Measurements from ENCODE around the gene LIMS2.

The LIMS2 gene

DNA sequence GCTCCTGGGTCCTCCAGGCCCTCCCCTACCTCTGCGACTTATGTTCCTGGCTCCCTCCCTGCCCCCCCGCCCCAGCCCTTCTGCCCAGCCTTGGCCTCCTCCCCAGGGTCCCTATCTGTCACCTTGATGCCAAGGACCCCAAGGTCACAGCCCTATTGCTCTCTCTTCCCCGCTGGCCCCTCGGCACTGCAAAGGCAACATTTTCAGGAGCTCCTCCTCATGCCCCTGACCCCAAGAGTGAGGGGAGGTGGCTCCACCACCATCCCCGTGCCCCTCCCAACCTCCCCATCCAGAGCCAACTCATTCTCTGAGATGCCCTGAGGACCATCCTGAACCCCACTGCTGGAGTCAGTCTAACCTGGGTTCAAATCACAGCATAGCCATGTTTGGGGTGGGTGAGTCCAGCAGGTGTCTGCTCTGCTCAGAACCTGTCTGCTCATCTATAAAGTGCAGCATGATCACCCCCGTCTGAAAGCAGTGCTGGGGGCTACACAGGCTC, 11.7 kb downstream of the LIMS2 start:
- TF ChIP-seq GATA1 (IDR thresholded peaks at IDR 0.05; ENCODE audit: low read depth, low read length) (no peak), POLR2A (IDR thresholded peaks at IDR 0.05; ENCODE audit: low read length) (no peak)
- no peak for DNase-seq

DNA sequence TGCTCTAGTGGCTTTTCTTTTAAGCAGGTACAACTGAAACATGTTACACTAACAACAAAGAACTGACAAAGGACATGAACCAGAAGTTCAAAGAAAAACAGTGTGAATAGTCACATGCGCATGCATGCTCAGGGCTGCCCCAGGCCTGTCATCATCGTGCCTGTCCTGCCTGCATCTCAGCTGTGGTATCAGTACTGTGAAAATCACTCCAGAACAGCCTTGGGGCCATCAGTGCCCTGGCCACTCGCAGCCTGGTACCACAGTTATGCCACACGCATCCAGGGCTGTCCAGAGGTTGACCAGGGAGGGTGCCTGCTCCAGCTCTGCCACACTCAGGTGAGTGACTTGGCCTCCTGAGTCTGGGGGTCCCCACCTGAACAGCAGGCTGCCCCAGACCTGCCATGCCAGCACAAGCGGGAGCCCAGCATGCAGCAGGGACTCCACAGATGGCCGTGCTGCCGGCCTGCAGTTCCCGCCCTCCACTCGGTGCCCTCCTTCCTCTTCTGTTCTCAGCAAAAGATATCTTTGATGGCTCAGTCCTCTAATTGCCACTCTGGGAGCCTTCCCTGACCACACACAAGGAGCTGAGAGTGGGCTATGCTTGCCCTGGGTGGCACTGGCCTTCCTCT, 12.3 kb downstream of the LIMS2 start:
- TF ChIP-seq GATA1 (IDR thresholded peaks at IDR 0.05; ENCODE audit: low read depth, low read length) (no peak), POLR2A (IDR thresholded peaks at IDR 0.05; ENCODE audit: low read length) (no peak)
- DNase-seq = no peak

DNA sequence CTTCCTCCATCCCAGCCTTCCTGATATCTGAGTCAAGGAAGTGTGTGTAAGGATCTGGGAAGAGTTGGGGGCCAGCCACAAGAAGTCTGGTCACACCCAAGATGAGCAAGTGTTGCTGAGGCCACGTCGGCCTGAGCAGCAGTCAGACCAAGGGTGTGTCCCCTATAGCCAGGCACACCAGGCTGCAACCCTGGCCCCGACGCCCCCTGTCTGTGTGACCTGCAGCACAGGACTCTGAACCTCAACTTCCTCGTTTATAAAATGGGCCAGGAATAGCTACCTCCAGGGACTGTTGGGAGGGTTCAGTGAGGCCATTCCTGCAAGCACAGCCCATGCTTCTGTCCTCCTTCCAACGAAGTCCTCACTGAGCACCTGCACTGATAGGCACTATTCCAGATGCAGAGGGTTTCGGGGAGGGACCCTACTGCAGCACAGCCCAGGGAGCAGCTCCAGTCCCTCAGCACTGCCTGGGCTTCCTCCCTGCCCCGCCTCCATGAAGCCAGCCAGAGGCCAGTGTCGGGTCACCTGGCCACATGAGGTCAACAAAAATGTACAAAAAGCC, 13.3 kb downstream of the LIMS2 start:
- TF ChIP-seq GATA1 (IDR thresholded peaks at IDR 0.05; ENCODE audit: low read depth, low read length) (no peak), POLR2A (IDR thresholded peaks at IDR 0.05; ENCODE audit: low read length) (no peak)
- DNase-seq = no peak

DNA sequence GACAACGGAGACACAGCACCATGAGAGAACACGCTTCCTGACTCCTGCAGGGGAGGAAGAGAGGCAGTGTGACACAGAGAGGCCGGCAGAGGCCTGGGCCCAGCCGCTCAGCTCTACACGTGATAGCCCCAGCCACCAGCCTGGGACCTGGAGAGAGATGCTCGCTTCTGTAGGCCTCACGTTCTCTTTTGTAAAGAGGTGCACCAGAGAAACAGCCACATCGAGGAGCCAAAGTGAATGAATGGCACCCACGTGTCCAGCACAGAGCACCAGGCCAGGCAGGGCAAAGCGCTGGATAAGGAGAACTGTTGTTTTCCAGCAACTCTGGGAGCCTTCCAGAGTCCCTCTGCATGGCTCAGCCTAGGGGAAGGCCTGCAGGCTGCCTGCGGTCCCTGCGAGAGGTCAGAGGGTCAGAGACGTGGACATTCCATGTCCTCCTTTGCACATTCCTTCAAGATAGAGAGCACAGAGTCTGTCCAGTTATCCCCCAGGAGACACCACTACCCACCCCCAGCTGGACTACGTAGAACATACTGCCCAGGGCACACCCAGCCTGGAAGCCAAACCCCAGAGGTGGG, 14.2 kb downstream of the LIMS2 start:
- no peak for DNase-seq

DNA sequence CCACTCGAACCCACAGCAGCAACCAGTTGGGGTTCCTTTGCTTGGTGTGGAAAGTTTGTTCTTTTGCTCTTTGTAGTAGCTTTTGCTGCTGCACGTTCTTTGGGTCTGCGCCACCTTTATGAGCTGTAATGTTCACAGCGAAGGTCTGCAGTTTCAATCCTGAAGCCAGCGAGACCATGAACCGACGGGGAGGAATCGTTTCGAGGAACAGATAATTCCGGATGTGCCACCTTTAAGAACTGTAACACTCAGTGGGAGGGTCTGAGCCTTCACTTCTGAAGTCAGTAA, 15.1 kb downstream of the LIMS2 start:
- DNase-seq = no peak
- TF ChIP-seq GATA1 (IDR thresholded peaks at IDR 0.05; ENCODE audit: low read depth, low read length) (no peak), POLR2A (IDR thresholded peaks at IDR 0.05; ENCODE audit: low read length) (no peak)

More for the DNA sequence above, 14.2 kb downstream of the LIMS2 start:
- no peak for TF ChIP-seq POLR2A (IDR thresholded peaks at IDR 0.05; ENCODE audit: low read length)
- TF ChIP-seq GATA1 (IDR thresholded peaks at IDR 0.05; ENCODE audit: low read depth, low read length) = no peak

DNA sequence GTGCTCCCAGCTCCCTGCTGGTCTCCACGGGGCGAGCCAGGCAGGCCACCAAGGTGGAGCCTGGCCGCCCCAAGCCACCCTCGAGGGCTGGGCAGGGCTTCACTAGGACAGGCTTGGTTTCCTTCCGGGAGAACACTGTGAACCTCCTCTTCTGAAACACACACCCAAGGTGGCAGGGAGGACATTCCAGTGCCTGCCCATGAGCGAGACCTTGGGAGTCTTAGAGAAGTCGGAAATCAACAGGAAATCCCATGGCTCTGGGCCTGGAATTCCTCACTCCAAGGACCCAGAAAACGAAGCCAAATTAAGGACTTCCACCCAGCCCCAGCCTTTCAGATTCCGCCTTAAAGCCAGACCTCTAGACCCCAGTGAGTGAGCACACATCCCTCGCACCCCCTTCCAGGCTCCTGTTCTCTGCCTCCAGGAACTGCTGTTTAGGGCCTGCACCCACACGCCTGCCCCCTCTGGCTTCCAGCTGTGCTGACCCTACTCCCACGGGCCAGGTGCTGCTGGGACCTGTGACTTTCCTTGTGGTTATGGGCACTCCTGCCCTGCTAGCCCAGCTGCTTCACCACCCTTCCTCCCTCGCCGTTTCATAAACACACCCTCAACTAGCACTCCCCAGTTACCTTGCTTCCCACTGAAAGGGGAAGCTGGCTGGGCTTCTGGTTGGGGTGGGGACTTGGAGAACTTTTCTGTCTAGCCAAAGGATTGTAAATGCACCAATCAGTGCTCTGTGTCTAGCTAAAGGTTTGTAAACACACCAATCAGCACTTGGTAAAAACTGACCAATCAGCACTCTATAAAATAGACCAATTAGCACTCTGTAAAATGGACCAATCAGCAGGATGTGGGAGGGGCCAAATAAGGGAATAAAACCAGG, 15.7 kb downstream of the LIMS2 start:
- DNase-seq = no peak
- TF ChIP-seq POLR2A (IDR thresholded peaks at IDR 0.05; ENCODE audit: low read length) (no peak), GATA1 (IDR thresholded peaks at IDR 0.05; ENCODE audit: low read depth, low read length) (no peak)

DNA sequence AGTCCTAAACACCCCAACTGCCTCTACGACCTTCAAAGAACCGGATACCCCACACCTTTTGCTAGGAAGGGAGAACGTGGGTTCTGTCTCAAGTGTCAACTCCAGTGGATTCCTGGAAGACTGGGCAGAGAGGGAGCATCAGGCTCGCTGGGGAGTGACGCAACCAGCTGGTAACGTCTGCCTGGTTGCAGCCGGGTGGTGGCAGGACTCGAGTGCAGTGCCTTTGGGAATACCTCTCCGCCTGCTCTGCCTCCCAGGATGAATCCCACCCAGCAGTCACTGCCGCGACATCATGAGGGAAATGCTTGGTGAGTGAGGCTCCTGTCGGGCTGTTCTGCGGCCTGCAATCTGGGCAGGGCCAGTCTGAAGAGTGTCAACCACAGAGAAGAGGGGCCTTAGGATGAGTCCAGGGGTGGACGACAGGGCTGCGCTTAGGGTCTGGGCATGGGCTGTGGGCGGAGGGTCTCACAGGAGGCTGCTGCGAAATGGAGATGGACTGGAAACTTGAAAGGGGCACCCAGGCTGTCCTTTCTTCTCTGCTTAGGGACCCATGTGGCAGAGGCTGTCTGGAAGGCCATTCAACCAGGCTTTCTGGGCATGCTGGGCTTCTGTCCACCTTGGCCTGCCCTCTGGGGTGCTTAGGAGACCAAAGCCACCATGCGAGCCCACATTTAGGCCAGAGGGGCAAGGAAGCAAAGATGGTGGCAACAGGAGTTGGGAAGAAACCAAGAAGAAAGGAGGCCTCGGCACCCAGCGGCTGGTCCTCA, 16.5 kb downstream of the LIMS2 start:
- no peak for DNase-seq

DNA sequence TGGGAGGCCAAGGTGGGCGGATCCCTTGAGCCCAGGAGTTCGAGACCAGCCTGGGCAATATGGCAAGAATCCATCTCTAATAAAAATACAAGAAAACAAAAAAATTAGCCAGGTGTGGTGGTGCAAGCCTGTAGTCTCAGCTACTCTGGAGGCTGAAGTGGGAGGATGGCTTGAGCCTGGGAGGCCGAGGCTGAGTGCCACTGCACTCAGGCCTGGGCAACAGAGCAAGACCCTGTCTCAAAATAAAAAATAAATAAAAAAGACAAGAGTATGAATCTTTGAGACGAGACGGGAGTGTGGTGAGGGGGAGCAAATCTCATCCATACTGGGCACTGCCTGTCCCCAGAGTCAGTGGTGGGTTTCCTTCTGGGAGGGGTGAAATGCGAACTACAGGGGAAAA, 17.2 kb downstream of the LIMS2 start:
- TF ChIP-seq GATA1 (IDR thresholded peaks at IDR 0.05; ENCODE audit: low read depth, low read length) (no peak), POLR2A (IDR thresholded peaks at IDR 0.05; ENCODE audit: low read length) (no peak)
- no peak for DNase-seq

More for the DNA sequence above, 16.5 kb downstream of the LIMS2 start:
- TF ChIP-seq POLR2A (IDR thresholded peaks at IDR 0.05; ENCODE audit: low read length) (no peak), GATA1 (IDR thresholded peaks at IDR 0.05; ENCODE audit: low read depth, low read length) (no peak)

DNA sequence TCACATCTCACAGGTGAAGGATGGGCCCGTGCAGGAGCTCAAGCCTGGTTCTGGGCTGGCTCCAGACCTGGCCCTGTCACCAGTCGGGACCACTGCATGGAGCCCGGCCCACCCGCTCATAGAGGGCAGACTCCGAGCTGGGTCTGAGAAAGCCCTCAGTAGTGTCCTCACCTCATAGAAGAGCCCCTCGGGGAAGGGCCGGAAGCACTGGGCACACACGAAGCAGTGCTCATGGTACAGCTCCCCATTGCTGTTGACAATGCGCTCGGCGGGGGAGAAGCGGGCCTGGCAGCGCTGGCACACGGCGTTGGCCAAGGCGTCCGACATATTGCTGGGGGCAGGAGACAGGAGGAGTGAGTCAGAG, 18.1 kb downstream of the LIMS2 start:
- DNase-seq = no peak
- TF ChIP-seq GATA1 (IDR thresholded peaks at IDR 0.05; ENCODE audit: low read depth, low read length) (no peak), POLR2A (IDR thresholded peaks at IDR 0.05; ENCODE audit: low read length) (no peak)

DNA sequence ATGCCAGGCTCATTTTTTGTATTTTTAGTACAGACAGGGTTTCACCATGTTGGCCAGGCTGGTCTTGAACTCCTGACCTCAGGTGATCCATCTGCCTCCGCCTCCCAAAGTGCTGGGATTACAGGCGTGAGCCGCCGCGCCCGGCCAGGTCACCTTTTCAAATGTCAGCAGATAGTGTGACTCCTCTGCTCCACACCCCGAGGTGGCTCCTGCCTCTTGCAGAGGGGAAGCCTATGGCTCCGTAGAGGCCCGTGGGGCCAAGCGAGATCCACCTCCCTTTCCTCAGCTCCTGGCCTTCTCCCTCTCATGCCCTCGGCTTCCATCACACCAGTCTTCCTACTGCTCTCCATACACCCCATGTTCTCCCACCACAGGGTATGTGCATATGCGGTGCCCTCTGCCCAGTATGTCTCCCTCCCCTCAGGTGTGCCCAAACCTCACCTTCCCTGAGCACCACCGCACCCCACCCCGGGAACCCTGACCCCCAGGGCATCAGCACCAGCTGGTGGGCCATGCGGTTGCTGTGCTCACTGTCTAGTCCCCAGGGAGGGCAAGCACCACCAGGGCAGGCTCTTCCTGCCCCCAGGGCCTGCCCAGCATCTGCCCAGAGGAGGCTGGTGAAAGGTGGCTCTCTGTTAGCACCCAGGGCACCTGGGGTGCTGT, 18.6 kb downstream of the LIMS2 start:
- no peak for DNase-seq
- TF ChIP-seq GATA1 (IDR thresholded peaks at IDR 0.05; ENCODE audit: low read depth, low read length) (no peak), POLR2A (IDR thresholded peaks at IDR 0.05; ENCODE audit: low read length) (no peak)

DNA sequence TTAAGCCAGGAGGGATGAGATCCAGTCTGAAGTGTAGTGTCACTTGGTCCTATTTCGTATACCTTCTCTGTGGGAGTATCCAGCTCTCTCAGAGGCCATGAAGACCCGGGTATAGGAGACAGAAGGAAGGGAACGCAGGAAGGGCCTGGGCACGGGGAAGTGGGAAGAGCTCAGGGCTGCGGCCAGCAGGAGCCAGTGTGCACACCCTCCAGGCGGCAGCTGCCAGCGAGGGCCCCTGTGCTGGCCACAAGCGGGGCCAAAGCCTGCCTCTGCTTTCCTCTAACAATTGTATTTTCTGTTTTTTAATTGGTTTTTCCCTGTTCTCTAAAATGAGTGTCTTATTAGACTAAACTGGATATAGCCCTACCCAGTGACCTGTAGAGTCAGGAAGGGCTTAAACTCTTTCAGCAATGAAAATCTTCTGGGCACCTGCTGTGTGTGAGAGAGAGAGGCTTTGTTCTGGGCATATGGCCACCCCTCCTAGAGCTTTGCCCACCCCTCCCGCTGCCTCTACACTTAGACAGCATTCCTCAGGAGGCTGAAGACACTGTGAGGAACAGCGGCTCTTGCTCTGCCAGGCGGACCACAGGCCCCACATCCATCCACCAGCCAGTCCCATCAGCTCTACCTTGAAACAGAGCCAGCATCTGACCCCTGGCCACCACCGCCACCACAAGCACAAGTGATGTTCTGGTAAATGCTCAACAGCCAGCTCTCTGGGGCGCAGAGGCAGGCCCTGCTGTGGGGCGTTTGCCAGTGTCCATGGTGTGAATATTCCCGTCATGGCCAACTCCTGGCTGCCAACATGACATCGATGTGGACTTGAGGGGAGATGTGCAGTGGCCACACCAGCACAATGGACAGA, 19.9 kb downstream of the LIMS2 start:
- no peak for TF ChIP-seq POLR2A (IDR thresholded peaks at IDR 0.05; ENCODE audit: low read length)
- TF ChIP-seq GATA1 (IDR thresholded peaks at IDR 0.05; ENCODE audit: low read depth, low read length) = no peak
- no peak for DNase-seq

DNA sequence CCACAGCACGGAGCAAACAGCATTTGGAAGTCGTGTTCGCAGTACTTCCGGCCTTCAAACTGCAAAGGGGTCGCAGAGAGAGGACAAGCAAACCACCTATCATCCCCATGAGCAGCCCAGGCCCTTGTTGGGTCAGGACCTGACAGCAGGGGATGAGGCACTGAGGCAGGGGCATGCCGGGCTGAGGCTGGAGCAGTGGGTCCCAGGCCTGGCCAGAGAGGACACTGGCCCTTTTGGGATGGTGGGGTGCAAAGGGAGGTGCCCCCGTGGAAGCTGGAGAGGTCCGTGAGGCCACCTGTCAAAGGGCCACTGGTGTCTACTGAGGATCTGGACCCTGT, 20.5 kb downstream of the LIMS2 start:
- no peak for DNase-seq
- TF ChIP-seq GATA1 (IDR thresholded peaks at IDR 0.05; ENCODE audit: low read depth, low read length) = no peak

Data from erythroblast (primary cell).